CD4-positive, alpha-beta T cell (primary cell): ENCODE results near the gene LMF1. TPM values are rescaled to one million over a fixed set of nuclear protein-coding genes. Genes with fewer than 3 reads are reported as not detected.

Experiments
- ATAC-seq: fragments of 200-7000 bp; cut with Tn5 transposase; one replicate; pipeline ENCODE4 v1.10.0; 2022; ENCODE audit warnings: mild to moderate bottlenecking; ENCODE audit not compliant: poor library complexity
- CTCF ChIA-PET: fragments of 350-600 bp; sonication (Branson Sonifier 250); formaldehyde crosslinking; loops from one replicate; lab custom pipeline; 2021; ENCODE audit warnings: antibody characterized with exemption, inconsistent platforms; lab: Charles Lee
- POLR2A ChIA-PET: fragments of 350-600 bp; sonication (Branson Sonifier 250); formaldehyde crosslinking; loops from one replicate; lab custom pipeline; 2021; ENCODE audit warnings: antibody characterized with exemption, inconsistent platforms; lab: Charles Lee
- DNase-seq, 14 experiments: peaks; one replicate each; pipeline ENCODE4 v3.0.0-alpha.2; 2013 to 2020; ENCODE audit warnings: mixed read lengths in 2 of 14
- H3K27ac ChIP-seq, 2 donors: one replicate each; pipeline versions ENCODE4 v1.5.1 to v1.7.0; 2013; ENCODE audit warnings: low read length in 2 of 2, low read depth in 1 of 2, mild to moderate bottlenecking in 1 of 2
- H3K27me3 ChIP-seq, 2 experiments: 1 replicate in 1 of 2; 2 replicates in 1 of 2; pipeline versions ENCODE4 v1.6.1 to v1.7.0; 2013; ENCODE audit warnings: low read length in 2 of 2, control low read depth in 1 of 2, mild to moderate bottlenecking in 1 of 2, moderate library complexity in 1 of 2; ENCODE audit not compliant: insufficient read depth in 2 of 2, control insufficient read depth in 1 of 2
- H3K36me3 ChIP-seq: one replicate; pipeline ENCODE4 v1.6.1; 2013; ENCODE audit warnings: low read length, control low read depth; ENCODE audit not compliant: insufficient read depth
- H3K4me1 ChIP-seq: one replicate; pipeline ENCODE4 v1.6.1; 2013; ENCODE audit warnings: low read length, control low read depth; ENCODE audit not compliant: insufficient read depth
- H3K4me3 ChIP-seq: one replicate; pipeline ENCODE4 v1.5.1; 2013; ENCODE audit warnings: mild to moderate bottlenecking, low read length, moderate library complexity
- H3K9me3 ChIP-seq, 2 experiments: 1 replicate in 1 of 2; 2 replicates in 1 of 2; pipeline versions ENCODE4 v1.6.1 to v1.7.0; 2013; ENCODE audit warnings: low read length in 2 of 2, mild to moderate bottlenecking in 2 of 2, control low read depth in 1 of 2, moderate library complexity in 1 of 2; ENCODE audit not compliant: control insufficient read depth in 1 of 2, insufficient read depth in 1 of 2
- H3K27ac Mint-ChIP-seq: one replicate; pipeline ENCODE4 v1.8.0; 2020; ENCODE audit warnings: mixed read lengths
- H3K27me3 Mint-ChIP-seq: one replicate; pipeline ENCODE4 v1.8.0; 2021; ENCODE audit warnings: mixed read lengths
- H3K36me3 Mint-ChIP-seq: one replicate; pipeline ENCODE4 v1.8.0; 2021; ENCODE audit warnings: low read depth, mixed read lengths
- H3K4me1 Mint-ChIP-seq: one replicate; pipeline ENCODE4 v1.8.0; 2021; ENCODE audit warnings: low read depth, mixed read lengths
- H3K4me3 Mint-ChIP-seq: one replicate; pipeline ENCODE4 v1.8.0; 2020; ENCODE audit warnings: mild to moderate bottlenecking, mixed read lengths
- H3K9me3 Mint-ChIP-seq: one replicate; pipeline ENCODE4 v1.8.0; 2020; ENCODE audit warnings: mixed read lengths
- CTCF ChIP-seq: fragments of 200-600 bp; IDR thresholded peaks from one replicate; pipeline ENCODE4 v1.8.0; 2022; ENCODE audit warnings: antibody characterized with exemption, mild to moderate bottlenecking
- intact Hi-C, 2 experiments: fragments of 100-400 bp; cut with DNase I in 1 of 2; cut with micrococcal nuclease in 1 of 2; formaldehyde crosslinking; loops; one replicate each; pipeline versions ENCODE4 v1.15.1 to v1.9.0; 2023 to 2025; cut with DNase I, micrococcal nuclease
- total RNA-seq, 174 experiments: library from RNA in 2 of 174; stranded (reverse) in 2 of 174; gene quantifications; one replicate each; pipeline ENCODE4 v1.2.3 and lab custom pipeline; 2021 to 2026

The LMF1 gene
- total RNA-seq, 2 experiments from 2014 or later, result 26.8 to 27.6 TPM

DNA sequence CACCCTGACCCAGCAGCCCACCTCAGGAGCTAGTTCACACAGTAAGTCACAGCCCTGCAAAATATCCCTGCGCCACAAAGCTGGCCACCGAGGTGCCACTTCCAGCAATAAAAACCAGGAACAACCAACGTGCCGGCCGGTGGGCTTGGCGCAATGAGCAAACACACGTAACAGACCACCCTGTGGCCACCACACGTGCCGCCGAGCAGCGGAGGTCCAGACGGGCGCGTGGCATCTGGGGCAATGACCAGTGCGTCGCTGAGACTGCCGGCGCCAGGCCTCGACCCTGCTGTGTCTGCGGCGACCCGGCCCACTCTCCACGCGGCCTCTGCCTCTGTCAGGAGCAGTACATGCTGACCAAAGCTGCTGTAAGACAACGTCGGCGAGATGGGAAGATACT is 31.5 kb downstream of the LMF1 start:
- peaks cover 6% of the 10 kb centered on the region for H3K9me3 Mint-ChIP-seq
- no peak overlapping the region for H3K4me3 Mint-ChIP-seq
- TF ChIP-seq CTCF, result no peak
- DNase-seq (no peak), ATAC-seq (no peak)
- Histone ChIP-seq H3K27ac (no peak overlapping the region), H3K4me1 (no peaks in the 10 kb centered on the region), H3K36me3 (peaks cover 12% of the 10 kb centered on the region), H3K4me3 (no peak overlapping the region), H3K27me3 (no peaks in the 10 kb centered on the region), H3K9me3 (peaks cover 13 to 24% of the 10 kb centered on the region in 2 experiments)
- intact Hi-C loops, result no loop called here
- H3K27me3 Mint-ChIP-seq, result no peaks in the 10 kb centered on the region
- no peaks in the 10 kb centered on the region for H3K4me1 Mint-ChIP-seq
- no peak overlapping the region for H3K27ac Mint-ChIP-seq
- CTCF ChIA-PET, result no interaction called here
- H3K36me3 Mint-ChIP-seq, result peaks cover 63% of the 10 kb centered on the region
- POLR2A ChIA-PET, result no interaction called here

DNA sequence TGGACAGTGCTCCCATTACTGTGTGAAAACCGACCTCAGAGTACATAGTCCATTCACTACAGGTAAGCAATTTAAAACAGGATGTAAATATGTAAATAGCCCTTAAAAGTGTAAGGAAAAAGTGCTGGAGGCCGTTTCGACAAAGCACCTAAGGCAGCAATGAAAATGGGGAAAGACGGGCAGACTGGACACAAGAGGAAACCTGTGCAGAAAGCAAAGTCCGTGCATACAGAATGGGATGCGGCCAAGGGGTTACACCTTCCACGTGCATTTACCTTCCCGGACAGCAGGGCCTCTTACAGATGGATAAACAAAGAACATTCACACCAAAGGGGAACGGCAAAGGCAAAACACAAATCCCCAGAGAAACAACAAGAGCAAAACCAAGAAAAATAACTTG is 32.0 kb downstream of the LMF1 start:
- ChIA-PET CTCF (no interaction called here), POLR2A (no interaction called here)
- intact Hi-C loops, result no loop called here
- no peak for ATAC-seq
- no peak for DNase-seq
- Histone ChIP-seq H3K36me3 (peaks cover 10% of the 10 kb centered on the region), H3K9me3 (peaks cover 13 to 19% of the 10 kb centered on the region in 2 experiments), H3K27ac (no peak overlapping the region), H3K4me1 (no peaks in the 10 kb centered on the region), H3K4me3 (no peak overlapping the region), H3K27me3 (no peaks in the 10 kb centered on the region)
- Mint-ChIP-seq H3K27me3 (no peaks in the 10 kb centered on the region), H3K4me1 (no peaks in the 10 kb centered on the region), H3K4me3 (no peak overlapping the region), H3K9me3 (peaks cover 6% of the 10 kb centered on the region), H3K27ac (no peak overlapping the region), H3K36me3 (peaks cover 62% of the 10 kb centered on the region)
- TF ChIP-seq CTCF, result no peak

- H3K4me1 Mint-ChIP-seq, result no peaks in the 10 kb centered on the region
- no peak for TF ChIP-seq CTCF
- intact Hi-C loops, result no loop called here
- DNase-seq, result no peak
- no peak overlapping the region for H3K27ac Mint-ChIP-seq
- POLR2A ChIA-PET, result no interaction called here
- H3K27me3 ChIP-seq, result no peaks in the 10 kb centered on the region
- H3K4me1 ChIP-seq, result no peaks in the 10 kb centered on the region
- H3K9me3 ChIP-seq, result peaks cover 13 to 15% of the 10 kb centered on the region in 2 experiments
- CTCF ChIA-PET, result no interaction called here
- H3K27ac ChIP-seq, result no peak overlapping the region
- peaks cover 6% of the 10 kb centered on the region for H3K9me3 Mint-ChIP-seq
- H3K36me3 ChIP-seq, result peaks cover 12% of the 10 kb centered on the region
- H3K4me3 Mint-ChIP-seq, result no peak overlapping the region
- no peaks in the 10 kb centered on the region for H3K27me3 Mint-ChIP-seq
- ATAC-seq, result no peak
- no peak overlapping the region for H3K4me3 ChIP-seq
- H3K36me3 Mint-ChIP-seq, result peaks cover 62% of the 10 kb centered on the region
Observed at GRCh38 chr16:938136-938535, 32.6 kb downstream of the LMF1 start.
